CD14-positive monocyte (primary cell): ENCODE results near the gene GLB1L2. TPM values are rescaled to one million over a fixed set of nuclear protein-coding genes. Genes with fewer than 3 reads are reported as not detected.

ENCODE experiments used
- DNase-seq, 3 donors: peaks; one replicate each; pipeline ENCODE4 v3.0.0-alpha.2; 2011 to 2022
- H2AFZ ChIP-seq: 2 replicates; pipeline ENCODE4 v1.6.0; 2012; ENCODE audit warnings: mild to moderate bottlenecking, low read depth, low read length, inconsistent platforms; ENCODE audit not compliant: insufficient read depth, poor library complexity, severe bottlenecking
- H3K27ac ChIP-seq, 2 donors: 1 replicate in 1 of 2; 2 replicates in 1 of 2; pipeline ENCODE4 v1.5.1; 2012 to 2013; ENCODE audit warnings: low read length in 2 of 2, control low read depth in 1 of 2, inconsistent platforms in 1 of 2, low read depth in 1 of 2, mild to moderate bottlenecking in 1 of 2
- H3K27me3 ChIP-seq, 2 donors: one replicate each; pipeline versions ENCODE4 v1.6.0 to v1.6.1; 2011 to 2013; ENCODE audit warnings: low read length in 2 of 2; ENCODE audit not compliant: control insufficient read depth in 2 of 2, insufficient read depth in 2 of 2
- H3K36me3 ChIP-seq, 2 donors: replicated peaks in 1 of 2; 1 replicate in 1 of 2; 2 replicates in 1 of 2; pipeline versions ENCODE4 v1.5.1 to v1.6.1; 2012 to 2013; ENCODE audit warnings: low read length in 2 of 2, control low read depth in 1 of 2, inconsistent platforms in 1 of 2, mild to moderate bottlenecking in 1 of 2; ENCODE audit not compliant: insufficient read depth in 2 of 2, control insufficient read depth in 1 of 2
- H3K4me1 ChIP-seq, 2 donors: 1 replicate in 1 of 2; 2 replicates in 1 of 2; pipeline versions ENCODE4 v1.5.1 to v1.6.1; 2012 to 2013; ENCODE audit warnings: low read length in 2 of 2, control low read depth in 1 of 2, inconsistent platforms in 1 of 2, mild to moderate bottlenecking in 1 of 2, moderate library complexity in 1 of 2; ENCODE audit not compliant: insufficient read depth in 2 of 2, control insufficient read depth in 1 of 2
- H3K4me2 ChIP-seq: replicated peaks from 2 replicates; pipeline ENCODE3; 2012; ENCODE audit warnings: low read length, moderate library complexity, mild to moderate bottlenecking; ENCODE audit not compliant: poor library complexity, severe bottlenecking; ENCODE audit errors: extremely low read depth
- H3K4me3 ChIP-seq, 3 experiments: fragments of 200-600 bp in 1 of 3; sonication (generic) in 1 of 3; replicated peaks in 1 of 3; 1 replicate in 2 of 3; 2 replicates in 1 of 3; pipeline ENCODE4 v1.5.1; 2011 to 2013; ENCODE audit warnings: low read length in 3 of 3, mild to moderate bottlenecking in 3 of 3, control low read depth in 2 of 3, low read depth in 2 of 3, inconsistent platforms in 1 of 3, moderate library complexity in 1 of 3
- H3K79me2 ChIP-seq: 2 replicates; pipeline ENCODE4 v1.6.0; 2012; ENCODE audit warnings: mild to moderate bottlenecking, control low read depth, inconsistent platforms, low read length, moderate library complexity; ENCODE audit not compliant: insufficient read depth
- H3K9ac ChIP-seq: 2 replicates; pipeline ENCODE4 v1.6.0; 2017; ENCODE audit warnings: low read length, mild to moderate bottlenecking; ENCODE audit not compliant: insufficient read depth, poor library complexity, severe bottlenecking
- H3K9me3 ChIP-seq, 2 donors: replicated peaks in 1 of 2; 1 replicate in 1 of 2; 2 replicates in 1 of 2; pipeline versions ENCODE4 v1.5.1 to v1.6.1; 2012 to 2013; ENCODE audit warnings: low read length in 2 of 2, control low read depth in 1 of 2; ENCODE audit not compliant: control insufficient read depth in 1 of 2, insufficient read depth in 1 of 2
- H4K20me1 ChIP-seq: 2 replicates; pipeline ENCODE4 v1.6.0; 2012; ENCODE audit warnings: mild to moderate bottlenecking, low read length, control low read depth, moderate library complexity; ENCODE audit not compliant: insufficient read depth
- H3K27ac Mint-ChIP-seq, 7 donors: one replicate each; pipeline ENCODE4 v1.8.0; 2020; ENCODE audit warnings: mild to moderate bottlenecking in 7 of 7, mixed read lengths in 7 of 7, moderate library complexity in 6 of 7, inconsistent platforms in 2 of 7
- H3K27me3 Mint-ChIP-seq, 3 donors: one replicate each; pipeline ENCODE4 v1.8.0; 2021 to 2022; ENCODE audit warnings: low read depth in 3 of 3, mild to moderate bottlenecking in 3 of 3, mixed read lengths in 3 of 3, moderate library complexity in 3 of 3, inconsistent platforms in 1 of 3
- H3K36me3 Mint-ChIP-seq, 2 donors: one replicate each; pipeline ENCODE4 v1.8.0; 2020; ENCODE audit warnings: mixed read lengths in 2 of 2, inconsistent platforms in 1 of 2, mild to moderate bottlenecking in 1 of 2
- H3K4me1 Mint-ChIP-seq: one replicate; pipeline ENCODE4 v1.8.0; 2020; ENCODE audit warnings: mild to moderate bottlenecking, mixed read lengths
- H3K4me3 Mint-ChIP-seq, 2 donors: one replicate each; pipeline ENCODE4 v1.8.0; 2020; ENCODE audit warnings: mild to moderate bottlenecking in 2 of 2, mixed read lengths in 2 of 2, moderate library complexity in 1 of 2
- H3K9me3 Mint-ChIP-seq, 7 donors: one replicate each; pipeline ENCODE4 v1.8.0; 2020 to 2022; ENCODE audit warnings: mixed read lengths in 7 of 7, mild to moderate bottlenecking in 6 of 7, moderate library complexity in 6 of 7, inconsistent platforms in 2 of 7
- CTCF ChIP-seq: fragments of 200-600 bp; IDR thresholded peaks from one replicate; pipeline ENCODE4 v1.8.0; 2022; ENCODE audit warnings: antibody characterized with exemption, mild to moderate bottlenecking
- WGBS: methylation state at CpG from one replicate; pipeline ENCODE4 v1.1.5; 2013; ENCODE audit warnings: missing lambda C conversion rate; ENCODE audit not compliant: insufficient coverage; 5-methylcytosine and 5-hydroxymethylcytosine counted together
- intact Hi-C, 2 donors: fragments of 100-400 bp; cut with micrococcal nuclease; formaldehyde crosslinking; loops; one replicate each; pipeline versions ENCODE4 v1.15.0 to v1.15.1; 2023
- polyA plus RNA-seq, 3 donors: library from polyadenylated mRNA; depleted of rRNA in 1 of 3; unstranded in 2 of 3; stranded (reverse) in 1 of 3; fragments of 300-500 nt in 2 of 3; fragments of >200 nt in 1 of 3; fragmentation: Illumina TruSeq in 2 of 3; gene quantifications; 1 replicate in 2 of 3; 2 replicates in 1 of 3; pipeline ENCODE4 v1.2.3, GENCODE V29; 2012 to 2021

Gene GLB1L2
- polyA plus RNA-seq, 3 donors = not detected

DNA sequence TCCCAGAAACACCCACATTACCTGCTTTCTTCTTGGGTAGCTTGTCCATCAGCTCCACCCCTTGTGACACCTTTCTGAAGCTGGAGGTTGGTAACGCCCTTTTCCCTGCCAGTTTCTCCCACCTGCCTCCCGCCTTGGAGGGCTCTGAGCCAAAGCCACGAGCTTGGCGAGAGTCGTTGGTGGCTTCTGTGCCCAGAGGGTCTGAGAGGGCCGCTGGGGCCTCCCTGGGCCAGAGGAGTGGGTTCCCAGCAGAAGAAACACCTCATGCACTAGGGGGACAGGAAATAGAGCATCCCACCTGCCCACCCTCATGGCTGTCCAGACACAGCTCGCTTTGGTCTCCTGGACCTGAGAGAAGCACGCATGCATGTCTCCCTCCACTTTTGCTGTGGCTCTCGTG, 42.4 kb downstream of the GLB1L2 start:
- Mint-ChIP-seq H3K9me3 (peaks cover 0 to 1% (median 0%) of the 10 kb centered on the region in 7 donors), H3K27ac (no peak overlapping the region), H3K36me3 (no peaks in the 10 kb centered on the region), H3K4me1 (no peaks in the 10 kb centered on the region), H3K27me3 (peaks cover 0 to 7% (median 3%) of the 10 kb centered on the region in 3 donors), H3K4me3 (no peak overlapping the region)
- H3K79me2 ChIP-seq = no peaks in the 10 kb centered on the region
- intact Hi-C loops = no loop called here
- no peaks in the 10 kb centered on the region for H3K27me3 ChIP-seq
- no peak overlapping the region for H3K9ac ChIP-seq
- H3K27ac ChIP-seq = no peak overlapping the region
- no peaks in the 10 kb centered on the region for H4K20me1 ChIP-seq
- no peak overlapping the region for H3K4me3 ChIP-seq
- H3K9me3 ChIP-seq = no peaks in the 10 kb centered on the region
- H3K36me3 ChIP-seq = no peaks in the 10 kb centered on the region
- no peak for DNase-seq
- TF ChIP-seq CTCF = no peak
- no peak overlapping the region for H3K4me2 ChIP-seq
- 81% methylated on average over 7 of the region's 9 CpGs for WGBS
- no peaks in the 10 kb centered on the region for H3K4me1 ChIP-seq
- no peak overlapping the region for H2AFZ ChIP-seq

DNA sequence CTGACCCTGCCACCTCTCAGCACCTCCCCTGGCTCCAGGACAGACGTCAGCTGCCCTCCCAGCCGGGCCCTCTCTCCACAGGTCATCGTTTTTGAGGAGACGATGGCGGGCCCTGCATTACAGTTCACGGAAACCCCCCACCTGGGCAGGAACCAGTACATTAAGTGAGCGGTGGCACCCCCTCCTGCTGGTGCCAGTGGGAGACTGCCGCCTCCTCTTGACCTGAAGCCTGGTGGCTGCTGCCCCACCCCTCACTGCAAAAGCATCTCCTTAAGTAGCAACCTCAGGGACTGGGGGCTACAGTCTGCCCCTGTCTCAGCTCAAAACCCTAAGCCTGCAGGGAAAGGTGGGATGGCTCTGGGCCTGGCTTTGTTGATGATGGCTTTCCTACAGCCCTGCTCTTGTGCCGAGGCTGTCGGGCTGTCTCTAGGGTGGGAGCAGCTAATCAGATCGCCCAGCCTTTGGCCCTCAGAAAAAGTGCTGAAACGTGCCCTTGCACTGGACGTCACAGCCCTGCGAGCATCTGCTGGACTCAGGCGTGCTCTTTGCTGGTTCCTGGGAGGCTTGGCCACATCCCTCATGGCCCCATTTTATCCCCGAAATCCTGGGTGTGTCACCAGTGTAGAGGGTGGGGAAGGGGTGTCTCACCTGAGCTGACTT, 43.2 kb downstream of the GLB1L2 start:
- no peak overlapping the region for H3K4me2 ChIP-seq
- H3K4me1 ChIP-seq = no peaks in the 10 kb centered on the region
- Mint-ChIP-seq H3K36me3 (no peaks in the 10 kb centered on the region), H3K27ac (peak overlapping the region in 1 of 7 donors; percentile 70), H3K27me3 (peaks cover 0 to 6% (median 2%) of the 10 kb centered on the region in 3 donors), H3K4me1 (no peaks in the 10 kb centered on the region), H3K4me3 (no peak overlapping the region), H3K9me3 (peaks cover 0 to 1% (median 0%) of the 10 kb centered on the region in 7 donors)
- no peaks in the 10 kb centered on the region for H3K27me3 ChIP-seq
- H3K4me3 ChIP-seq = no peak overlapping the region
- H3K79me2 ChIP-seq = no peaks in the 10 kb centered on the region
- no peak for TF ChIP-seq CTCF
- no peak overlapping the region for H3K27ac ChIP-seq
- H3K9ac ChIP-seq = no peak overlapping the region
- H3K9me3 ChIP-seq = no peaks in the 10 kb centered on the region
- no peak overlapping the region for H2AFZ ChIP-seq
- no peaks in the 10 kb centered on the region for H4K20me1 ChIP-seq
- no peaks in the 10 kb centered on the region for H3K36me3 ChIP-seq
- no peak for DNase-seq
- 93% methylated on average over 14 of the region's 16 CpGs for WGBS
- intact Hi-C loops = no loop called here
